ENCODE data around the gene RAMP3. TPM values are rescaled to one million over a fixed set of nuclear protein-coding genes. Genes with fewer than 3 reads are reported as not detected.

The RAMP3 gene
- total and polyA plus RNA-seq, 9 of the 15 experiments (the other 6 are each of a cell fraction or from before 2014, with no cell fraction given): not detected

GRCh38 chr7:45160417-45160881 is 2.9 kb downstream of the RAMP3 start (continued):
- TF ChIP-seq BCL6 (CRISPR knock-in tag; IDR thresholded peaks at IDR 0.05): no peak
- no peak for TF ChIP-seq NONO (IDR thresholded peaks at IDR 0.05; ENCODE audit: low read depth in 2 of 2, low read length in 1 of 2)

GRCh38 chr7:45161138-45161537 is 3.5 kb downstream of the RAMP3 start:
- intact Hi-C loops (cut with micrococcal nuclease): no loop called here
- FAIRE-seq: no peak
- 0% methylated on average over 4 of the region's 4 CpGs for WGBS (ENCODE audit: insufficient coverage, low coverage, missing lambda C conversion rate)

GRCh38 chr7:45161842-45162241 is 4.3 kb downstream of the RAMP3 start:
- no peak for FAIRE-seq
- Histone ChIP-seq H3K4me3 (no peak overlapping the region), H3K27me3 (ENCODE audit: control insufficient read depth in 2 of 2, insufficient read depth in 2 of 2, low read length in 2 of 2) (peaks cover 23 to 53% of the 10 kb centered on the region in 2 experiments), H3K9me1 (ENCODE audit: control insufficient read depth, insufficient read depth, low read length) (no peaks in the 10 kb centered on the region), H3K9ac (ENCODE audit: insufficient read depth in 1 of 2, low read depth in 2 of 2, low read length in 2 of 2) (no peak overlapping the region), H3K9me3 (replicated peaks; ENCODE audit: control insufficient read depth, insufficient read depth, low read depth, low read length) (no peaks in the 10 kb centered on the region), H2AFZ (ENCODE audit: low read depth, low read length) (no peak overlapping the region), H3K27ac (ENCODE audit: extremely low read depth, low read depth, low read length) (no peak overlapping the region), H4K20me1 (replicated peaks; ENCODE audit: control insufficient read depth, insufficient read depth, low read length) (no peaks in the 10 kb centered on the region), H3K4me2 (ENCODE audit: insufficient read depth, low read length) (no peak overlapping the region), H3K79me2 (ENCODE audit: control insufficient read depth, insufficient read depth, low read length) (no peaks in the 10 kb centered on the region), H3K4me1 (replicated peaks in 1 of 2; ENCODE audit: control insufficient read depth in 2 of 2, insufficient read depth in 2 of 2, low read length in 2 of 2) (peaks cover 0 to 11% of the 10 kb centered on the region in 2 experiments; a peak in 1 of 5 replicates), H3K36me3 (ENCODE audit: control insufficient read depth, insufficient read depth, low read length) (no peaks in the 10 kb centered on the region)
- ChIA-PET CTCF (ENCODE audit: low intra/inter-chr PET ratio) (no interaction called here), POLR2A (interaction anchor here (0.6 kb wide), 1 partner anchor 210 kb away, joined by 4 read pairs; no protein-coding TSS in a partner anchor)
- in situ Hi-C loops (cut with MboI) (loop anchor here (25.0 kb wide), 1 partner anchor 700 kb away; the partner anchor contains the start of gene CCDC201), intact Hi-C loops (cut with micrococcal nuclease) (no loop called here)
- WGBS (ENCODE audit: insufficient coverage, low coverage, missing lambda C conversion rate): 0% methylated on average over 9 of the region's 9 CpGs
- no TSS peak for BruUV-seq (replicated peaks)
- no peak for DNase-seq (ENCODE audit: extremely low read depth in 1 of 4, low spot score in 3 of 4)
- no peak for ATAC-seq
- TF ChIP-seq GTF3C2 (IDR thresholded peaks at IDR 0.05; ENCODE audit: borderline replicate concordance, extremely low read depth, insufficient read length) (no peak), NELFE (IDR thresholded peaks at IDR 0.05; ENCODE audit: insufficient read depth, insufficient read length) (no peak), ZNF444 (CRISPR knock-in tag; IDR thresholded peaks at IDR 0.05) (no peak), RAD51 (IDR thresholded peaks at IDR 0.05; ENCODE audit: borderline replicate concordance, low read depth) (no peak), ZNF282 (CRISPR knock-in tag; IDR thresholded peaks at IDR 0.05) (no peak), CCNT2 (IDR thresholded peaks at IDR 0.05; ENCODE audit: borderline replicate concordance, extremely low read depth, insufficient read length, low read depth, low read length) (no peak), NR2C1 (IDR thresholded peaks at IDR 0.05) (no peak), NR2C1 (tag; IDR thresholded peaks at IDR 0.05) (no peak)

More at GRCh38 chr7:45161138-45161537, 3.5 kb downstream of the RAMP3 start:
- no peak for TF ChIP-seq SPI1 (IDR thresholded peaks at IDR 0.05; ENCODE audit: borderline replicate concordance, low read depth, low read length)
- no peaks in the 10 kb centered on the region for H3K9me3 ChIP-seq (replicated peaks; ENCODE audit: control insufficient read depth, insufficient read depth, low read depth, low read length)
- CTCF ChIA-PET (ENCODE audit: low intra/inter-chr PET ratio): no interaction called here
- H3K4me2 ChIP-seq (ENCODE audit: insufficient read depth, low read length): no peak overlapping the region
- H2AFZ ChIP-seq (ENCODE audit: low read depth, low read length): no peak overlapping the region
- H3K9me1 ChIP-seq (ENCODE audit: control insufficient read depth, insufficient read depth, low read length): no peaks in the 10 kb centered on the region
- peaks cover 0 to 11% of the 10 kb centered on the region in 2 experiments; a peak in 1 of 5 replicates for H3K4me1 ChIP-seq (replicated peaks in 1 of 2; ENCODE audit: control insufficient read depth in 2 of 2, insufficient read depth in 2 of 2, low read length in 2 of 2)
- POLR2A ChIA-PET: no interaction called here
- in situ Hi-C loops (cut with MboI): loop anchor here (25.0 kb wide), 1 partner anchor 701 kb away; the partner anchor contains the start of gene CCDC201
- no peak overlapping the region for H3K9ac ChIP-seq (ENCODE audit: insufficient read depth in 1 of 2, low read depth in 2 of 2, low read length in 2 of 2)
- BruUV-seq (replicated peaks): no TSS peak
- no peak for ATAC-seq
- peaks cover 23 to 58% of the 10 kb centered on the region in 2 experiments for H3K27me3 ChIP-seq (ENCODE audit: control insufficient read depth in 2 of 2, insufficient read depth in 2 of 2, low read length in 2 of 2)
- H4K20me1 ChIP-seq (replicated peaks; ENCODE audit: control insufficient read depth, insufficient read depth, low read length): no peaks in the 10 kb centered on the region
- H3K27ac ChIP-seq (ENCODE audit: extremely low read depth, low read depth, low read length): no peak overlapping the region
- no peaks in the 10 kb centered on the region for H3K79me2 ChIP-seq (ENCODE audit: control insufficient read depth, insufficient read depth, low read length)
- no peak overlapping the region for H3K4me3 ChIP-seq
- H3K36me3 ChIP-seq (ENCODE audit: control insufficient read depth, insufficient read depth, low read length): no peaks in the 10 kb centered on the region
- no peak for DNase-seq (ENCODE audit: extremely low read depth in 1 of 4, low spot score in 3 of 4)
